HL-60/S4 (cell line): ENCODE data around the gene ZBTB14.

ENCODE experiments used
- in situ Hi-C: fragments of 300-500 bp; cut with MboI; formaldehyde crosslinking; loops from 2 replicates; pipeline ENCODE4 v1.14.3; 2022; ENCODE audit warnings: low sequenced_read_pairs

ZBTB14 gene

DNA sequence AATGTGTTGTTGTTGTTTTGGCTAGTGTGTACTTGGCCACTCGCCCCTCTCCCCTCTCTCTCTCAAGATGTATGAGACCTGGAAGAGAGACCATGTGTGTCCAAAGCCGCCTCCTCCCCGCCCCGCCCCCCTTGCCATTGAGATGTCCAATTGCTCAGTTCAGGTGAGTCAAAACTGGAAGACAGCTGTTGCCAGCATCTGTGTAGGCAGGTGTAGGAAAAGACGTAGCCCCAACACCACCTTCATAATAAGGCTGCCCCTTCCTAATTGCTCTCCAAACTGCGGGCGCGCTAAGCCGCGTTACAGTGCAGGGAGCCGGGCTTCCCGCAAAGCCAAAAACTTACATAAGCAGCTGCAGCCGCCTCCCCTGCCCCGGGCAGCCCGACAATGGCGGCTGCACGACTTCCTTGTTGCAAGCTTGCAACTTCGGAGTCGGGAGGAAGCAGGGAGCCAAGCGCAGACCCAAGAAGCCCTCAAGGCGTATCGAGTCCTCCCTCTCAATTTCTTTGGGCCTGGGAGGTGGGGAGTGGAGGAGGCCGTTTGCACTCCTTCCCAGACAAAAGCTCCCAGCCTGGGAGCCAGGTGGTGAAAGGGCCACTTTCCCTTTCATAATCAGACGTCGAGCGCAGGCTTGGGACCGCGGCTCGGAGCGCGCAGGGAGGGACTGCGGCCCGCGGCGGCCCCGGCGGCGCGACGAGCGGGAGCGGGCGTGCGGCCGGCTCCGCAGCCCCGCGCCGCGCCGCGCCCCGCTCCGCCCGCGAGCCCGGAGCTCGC, 882 bp downstream of the ZBTB14 start:
- in situ Hi-C loops, result no loop called here

DNA sequence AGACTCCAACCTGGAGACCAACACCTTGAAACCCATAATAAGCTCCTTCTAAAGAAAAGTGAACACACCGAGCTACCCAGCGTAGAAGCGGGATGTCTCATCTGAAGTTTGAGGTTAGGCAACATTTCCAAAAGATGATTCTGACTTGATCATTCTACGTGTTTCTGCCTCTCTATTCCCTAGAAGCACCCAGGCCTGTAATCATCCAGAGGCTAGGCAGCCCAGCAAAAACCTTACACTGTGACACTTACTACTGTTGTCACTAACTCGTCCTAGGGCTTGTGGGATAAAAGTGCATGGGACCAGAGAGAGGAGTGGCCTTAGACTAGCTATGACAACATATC, 1.4 kb downstream of the ZBTB14 start:
- in situ Hi-C loops, result no loop called here

DNA sequence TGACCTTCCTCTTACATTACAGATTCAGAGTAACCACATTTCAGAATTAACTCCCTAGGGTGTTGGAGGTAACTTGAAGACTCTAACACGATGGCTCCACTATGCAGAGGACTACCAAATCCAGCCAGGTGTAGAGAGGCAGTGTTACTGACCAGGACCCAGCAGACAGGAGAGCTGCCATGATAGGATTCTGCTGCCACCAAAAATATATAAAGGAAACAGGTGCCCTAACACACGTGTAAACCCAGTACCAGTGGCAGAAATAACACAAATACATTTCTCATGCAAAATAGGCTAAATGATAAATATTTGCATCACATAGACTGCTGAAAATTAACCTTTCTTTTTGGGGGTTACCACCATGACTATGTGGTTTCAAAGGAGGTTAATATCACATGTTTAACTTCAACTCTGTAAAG, 7.0 kb downstream of the ZBTB14 start:
- in situ Hi-C loops, result no loop called here

DNA sequence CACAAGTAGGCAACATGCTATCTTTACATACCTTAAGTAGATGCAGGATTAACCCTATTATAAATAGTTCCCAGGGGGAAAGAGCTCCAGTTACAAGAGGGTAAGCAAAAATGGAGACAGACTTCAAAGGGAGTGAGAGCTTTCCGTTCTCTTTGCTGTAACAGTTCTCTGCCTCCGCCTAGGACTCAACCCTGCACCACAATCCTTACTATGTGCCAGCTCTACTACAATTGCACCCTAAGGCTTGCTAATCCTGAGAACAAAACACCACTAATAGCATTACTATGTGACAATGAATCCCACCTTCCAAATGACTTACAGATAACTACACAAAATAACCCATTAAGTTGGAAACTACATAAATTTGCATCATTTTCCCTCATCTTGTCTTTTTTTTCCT, 7.7 kb downstream of the ZBTB14 start:
- in situ Hi-C loops, result no loop called here

DNA sequence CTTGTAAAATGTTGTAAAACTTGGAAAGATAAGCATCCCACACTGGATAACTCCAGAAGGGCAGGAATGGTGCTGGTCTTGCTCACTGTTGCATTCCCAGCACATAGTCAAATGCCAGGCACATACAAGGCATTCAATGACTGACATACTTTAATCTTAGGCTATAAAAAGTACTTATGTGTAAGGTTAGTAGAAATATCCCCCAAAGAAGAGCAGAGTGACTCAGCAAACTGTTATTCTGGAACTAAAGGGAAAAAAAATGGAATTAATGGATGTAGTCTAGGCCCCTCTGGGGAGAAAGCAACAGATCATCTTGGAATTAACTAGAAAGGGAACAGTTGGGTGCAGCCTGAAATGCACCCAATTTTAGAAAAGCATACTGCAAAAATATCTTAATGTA, 9.0 kb downstream of the ZBTB14 start:
- in situ Hi-C loops, result no loop called here

DNA sequence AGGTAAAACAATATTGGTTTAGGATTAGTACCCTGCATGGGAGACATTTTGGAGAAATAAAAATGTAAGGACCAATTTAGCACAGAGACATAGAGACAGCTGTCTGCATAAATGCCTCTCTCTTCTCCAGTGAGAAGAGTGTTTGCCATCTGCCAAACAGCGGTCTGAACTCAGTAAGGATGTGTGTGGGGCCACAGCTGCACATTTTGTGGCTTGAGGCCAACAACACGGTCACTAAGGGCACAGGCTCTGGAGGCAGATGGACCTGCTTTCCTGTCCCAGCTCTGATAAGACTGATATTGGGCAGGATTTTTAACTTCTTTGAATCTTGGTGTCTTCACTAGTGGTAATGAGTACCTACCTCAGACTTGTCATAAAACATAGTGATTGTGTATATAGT, 10.2 kb downstream of the ZBTB14 start:
- in situ Hi-C loops, result no loop called here

DNA sequence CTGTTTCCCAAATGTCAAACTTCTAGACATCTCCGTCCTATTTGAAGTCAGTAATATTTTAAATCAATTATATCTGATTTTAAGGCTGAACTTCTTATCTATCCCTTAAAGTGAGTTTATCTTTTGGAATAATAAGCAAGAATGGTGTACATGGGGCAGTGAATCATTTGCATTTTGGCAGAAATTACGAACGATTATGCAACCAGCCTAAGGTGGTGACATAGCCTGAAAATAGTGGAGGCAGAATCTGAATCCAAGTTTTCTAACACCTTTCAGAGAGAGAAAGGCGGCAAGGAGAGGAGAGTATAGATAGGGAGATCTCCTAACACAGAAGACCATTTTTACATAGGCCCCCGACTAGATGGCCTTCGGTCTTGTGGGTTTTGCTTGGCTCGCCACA, 10.7 kb downstream of the ZBTB14 start:
- in situ Hi-C loops, result no loop called here

DNA sequence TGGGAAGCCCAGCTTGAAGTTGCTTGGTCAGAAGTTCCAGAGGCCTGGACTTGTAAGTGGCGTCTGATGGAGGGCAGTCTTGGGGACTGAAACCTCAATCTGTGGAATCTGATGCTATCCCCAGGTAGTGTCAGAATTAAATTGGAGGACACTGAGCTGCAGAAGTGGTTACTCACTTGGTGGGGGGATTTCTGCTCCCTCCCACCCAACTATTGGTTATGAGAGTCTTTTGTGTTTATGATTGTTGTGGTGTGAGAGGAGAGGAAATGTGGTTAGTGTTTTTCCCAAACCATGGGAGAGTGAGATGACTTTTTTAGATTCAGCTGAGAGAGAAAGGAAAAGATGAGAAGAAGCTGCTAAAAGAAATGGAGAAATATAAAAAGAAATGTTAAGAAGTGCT, 12.8 kb downstream of the ZBTB14 start:
- in situ Hi-C loops, result no loop called here

DNA sequence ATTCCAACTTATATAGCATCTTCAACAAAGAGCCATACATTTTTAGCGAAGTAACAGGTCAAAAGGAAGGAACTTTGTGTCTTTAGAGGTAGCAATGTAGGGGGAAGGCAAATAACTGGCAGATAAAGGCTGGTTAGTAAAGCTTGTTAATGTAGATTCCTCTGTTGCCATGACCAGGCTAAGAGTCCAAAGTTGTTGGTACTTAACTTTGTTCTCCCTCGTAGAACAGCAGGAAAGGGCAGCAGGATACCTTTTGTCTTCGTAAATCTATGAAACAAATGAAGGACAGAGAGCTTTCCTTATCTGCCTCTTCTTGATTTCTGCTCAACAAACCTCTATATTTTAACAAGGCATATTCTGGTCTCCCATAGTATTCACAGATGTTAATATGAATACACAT, 18.6 kb downstream of the ZBTB14 start:
- in situ Hi-C loops, result no loop called here

DNA sequence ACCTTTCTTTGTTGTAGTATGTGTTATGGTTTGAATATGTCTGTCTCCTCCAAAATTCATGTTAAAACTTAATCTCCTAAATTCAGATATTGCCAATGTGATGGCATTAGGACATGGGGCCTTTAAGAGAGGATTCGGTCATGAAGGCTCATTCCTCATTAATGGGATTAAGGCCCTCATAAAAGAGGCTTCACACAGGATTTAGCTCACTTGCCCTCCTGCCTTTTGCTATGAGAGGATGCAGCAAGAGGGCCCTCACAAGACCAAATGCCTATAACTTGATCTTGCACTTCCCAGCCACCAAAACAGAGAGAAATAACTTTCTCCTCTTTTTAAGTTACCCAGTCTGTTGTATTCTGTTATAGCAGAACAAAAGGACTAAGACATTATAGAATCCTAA, 19.7 kb downstream of the ZBTB14 start:
- in situ Hi-C loops, result no loop called here

DNA sequence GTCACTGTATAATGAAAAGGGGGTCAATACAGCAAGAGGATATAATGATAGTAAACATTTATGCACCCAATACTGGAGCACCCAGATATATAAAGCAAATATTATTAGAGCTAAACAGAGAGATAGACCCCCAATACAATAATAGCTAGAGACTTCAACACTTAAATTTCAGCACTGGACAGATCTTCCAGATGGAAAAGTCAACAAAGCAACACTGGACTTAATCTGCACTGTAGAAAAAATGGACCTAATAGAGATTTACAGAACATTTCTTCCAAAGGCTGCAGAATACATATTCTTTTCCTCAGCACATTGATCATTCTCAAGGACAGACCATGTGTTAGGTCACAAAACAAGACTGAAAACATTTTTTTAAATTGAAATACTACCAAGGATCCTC, 26.7 kb downstream of the ZBTB14 start:
- in situ Hi-C loops, result no loop called here

DNA sequence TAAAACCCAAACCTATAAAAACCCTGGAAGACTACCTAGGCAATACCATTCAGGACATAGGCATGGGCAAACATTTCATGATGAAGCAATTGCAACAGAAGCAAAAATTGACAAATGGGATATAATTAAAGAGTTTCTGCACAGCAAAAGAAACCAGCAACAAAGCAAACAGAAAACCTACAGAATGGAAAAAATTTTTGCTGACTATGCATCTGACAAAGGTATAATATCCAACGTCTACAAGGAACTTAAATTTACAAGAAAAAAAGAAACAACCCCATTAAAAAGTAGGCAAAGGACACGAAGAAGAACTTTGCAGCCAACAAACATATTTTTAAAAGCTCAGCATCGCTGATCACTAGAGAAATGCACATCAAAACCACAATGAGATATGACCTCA, 28.8 kb downstream of the ZBTB14 start:
- in situ Hi-C loops, result no loop called here

DNA sequence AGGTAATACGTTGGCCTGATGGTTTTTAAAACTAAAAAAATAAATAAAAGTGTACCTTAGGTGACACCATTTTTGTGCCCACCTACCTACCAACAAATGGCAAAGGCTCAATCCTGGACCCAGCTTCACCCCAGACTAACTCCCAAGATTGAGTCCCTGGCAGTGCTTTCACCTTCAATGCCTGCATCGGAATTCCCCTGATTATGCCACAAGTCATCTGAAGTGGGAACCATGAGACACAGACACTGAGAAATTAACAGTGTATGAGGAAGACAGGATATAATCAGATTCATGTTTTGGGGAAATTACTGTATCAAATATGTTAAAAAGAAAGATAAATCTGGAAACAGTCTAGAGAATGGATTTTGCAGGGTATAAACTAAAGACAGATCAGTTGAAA, 41.6 kb downstream of the ZBTB14 start:
- in situ Hi-C loops, result no loop called here

DNA sequence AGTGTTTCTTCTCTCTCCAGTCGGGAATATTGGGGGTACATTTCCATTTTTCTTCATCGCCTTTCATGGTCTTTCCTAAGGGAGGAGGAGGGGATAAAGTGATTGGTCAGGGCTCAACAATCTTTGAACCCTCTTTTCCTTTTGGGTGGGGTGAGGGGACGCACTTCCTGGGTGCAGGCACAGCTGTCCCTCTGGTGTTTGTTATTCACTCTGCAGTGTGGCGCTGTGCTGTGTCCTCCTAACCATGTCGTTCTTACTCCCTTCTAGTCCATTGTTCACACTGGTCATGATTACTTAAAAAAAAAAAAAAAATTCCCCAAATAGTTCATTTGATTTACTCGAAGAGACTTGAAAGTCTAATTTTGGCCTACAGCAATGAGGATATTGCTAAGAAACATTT, 44.4 kb downstream of the ZBTB14 start:
- in situ Hi-C loops, result no loop called here

DNA sequence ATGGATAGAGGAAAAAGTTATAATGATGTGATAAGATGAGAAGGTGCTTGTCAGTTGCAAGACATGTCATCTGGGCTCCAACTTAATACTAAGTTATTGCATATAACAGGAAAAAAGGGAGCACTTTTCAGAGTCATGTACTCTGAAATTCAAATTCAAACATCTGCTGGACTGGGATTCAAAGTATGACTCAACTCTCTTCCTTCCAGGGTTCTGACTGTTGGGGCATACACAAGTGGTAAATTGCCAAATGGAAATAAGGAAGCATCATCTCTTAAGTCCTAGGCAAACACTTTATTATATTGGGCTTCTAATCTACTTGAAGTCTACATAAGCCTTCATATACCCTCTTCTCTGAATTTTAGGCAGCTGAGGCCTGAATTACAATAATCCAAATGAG, 44.9 kb downstream of the ZBTB14 start:
- in situ Hi-C loops, result no loop called here

DNA sequence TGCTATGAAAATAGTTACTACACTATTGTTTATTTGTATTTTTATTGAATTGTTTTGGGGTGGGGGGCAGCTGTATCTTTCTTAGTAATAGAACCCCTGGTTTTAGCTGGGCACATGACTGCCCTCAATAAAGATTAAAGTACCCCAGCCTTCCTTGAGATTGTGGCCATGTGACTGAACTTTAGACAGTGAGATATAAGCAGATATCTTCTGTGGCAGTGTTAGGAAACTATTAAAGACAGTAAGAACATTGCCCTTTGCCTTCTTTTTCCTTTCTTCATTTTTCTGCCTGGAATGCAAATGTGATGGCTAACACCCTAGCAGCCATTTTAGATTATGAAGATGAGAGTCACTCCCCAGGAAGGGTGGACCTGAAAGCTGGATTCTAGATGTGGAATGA, 50.6 kb downstream of the ZBTB14 start:
- in situ Hi-C loops, result no loop called here

DNA sequence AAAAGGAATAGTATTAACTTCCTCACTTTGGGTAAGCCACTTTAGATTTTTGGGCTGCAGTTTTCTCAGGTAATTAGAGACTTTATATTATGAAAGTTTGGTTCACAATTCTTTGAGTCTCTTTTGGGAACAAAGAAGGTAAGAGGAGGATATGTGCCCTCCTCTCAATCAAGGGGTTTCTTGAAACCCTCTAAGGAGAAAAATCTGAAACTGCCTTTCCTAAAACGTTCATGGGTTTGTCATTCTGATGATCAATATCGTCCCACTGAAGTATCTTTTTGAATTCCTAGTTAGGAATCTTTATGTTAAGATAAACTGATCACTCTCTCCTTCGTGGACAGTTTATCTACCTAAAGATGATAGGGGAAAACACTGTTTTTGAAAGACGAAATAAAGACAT, 56.1 kb downstream of the ZBTB14 start:
- in situ Hi-C loops, result no loop called here
